PC-9 (cell line): ENCODE measurements around the gene JAML. TPM values are rescaled to one million over a fixed set of nuclear protein-coding genes. Genes with fewer than 3 reads are reported as not detected.

Source experiments
- BruUV-seq: library from RNA; stranded (reverse); fragments of 400-500 nt; replicated peaks from 2 replicates; lab custom pipeline; 2021; lab: Mats Ljungman, UMichigan
- CTCF ChIA-PET: fragments of 300-600 bp; sonication (Branson Sonifier 250); formaldehyde crosslinking; loops from one replicate; lab custom pipeline; 2022; ENCODE audit warnings: antibody characterized with exemption; lab: Charles Lee
- POLR2A ChIA-PET: fragments of 300-600 bp; sonication (Branson Sonifier 250); formaldehyde crosslinking; loops from one replicate; lab custom pipeline; 2022; ENCODE audit warnings: antibody characterized with exemption; ENCODE audit not compliant: unreplicated experiment; lab: Charles Lee
- DNase-seq, 2 experiments: peaks; one replicate each; pipeline versions ENCODE4 v3.0.0 to v3.0.0-alpha.2; 2015 to 2022; ENCODE audit warnings: mixed read lengths in 1 of 2
- H2AFZ ChIP-seq: fragments of 200-600 bp; sonication (generic); 2 replicates; pipeline ENCODE4 v1.8.1; 2017; ENCODE audit warnings: antibody characterized with exemption
- H3F3A ChIP-seq: fragments of 200-600 bp; sonication (generic); 2 replicates; pipeline ENCODE4 v1.8.1; 2017; ENCODE audit warnings: antibody characterized with exemption, mild to moderate bottlenecking, low read depth; ENCODE audit not compliant: insufficient read depth
- H3K27ac ChIP-seq: fragments of 200-600 bp; sonication (generic); 2 replicates; pipeline ENCODE4 v1.6.1; 2016; ENCODE audit warnings: mixed run types
- H3K27me3 ChIP-seq: fragments of 200-600 bp; sonication (generic); 2 replicates; pipeline ENCODE4 v1.6.1; 2016; ENCODE audit warnings: low read depth, mixed run types; ENCODE audit not compliant: insufficient read depth
- H3K36me3 ChIP-seq: fragments of 200-600 bp; sonication (generic); 2 replicates; pipeline ENCODE4 v1.6.1; 2016; ENCODE audit warnings: low read depth, mixed run types
- H3K4me1 ChIP-seq: fragments of 200-600 bp; sonication (generic); replicated peaks from 2 replicates; pipeline ENCODE4 v1.6.1; 2016; ENCODE audit warnings: mixed run types; ENCODE audit not compliant: insufficient read depth
- H3K4me2 ChIP-seq: fragments of 200-600 bp; sonication (generic); 2 replicates; pipeline ENCODE4 v1.6.1; 2017; ENCODE audit warnings: mixed run types
- H3K4me3 ChIP-seq: fragments of 200-600 bp; sonication (generic); 2 replicates; pipeline ENCODE4 v1.6.1; 2016; ENCODE audit warnings: mixed run types
- H3K79me2 ChIP-seq: fragments of 200-600 bp; sonication (generic); 2 replicates; pipeline ENCODE4 v1.6.1; 2017; ENCODE audit warnings: low read depth, mixed run types
- H3K9me2 ChIP-seq: fragments of 200-600 bp; sonication (generic); 2 replicates; pipeline ENCODE4 v1.8.1; 2017; ENCODE audit warnings: mild to moderate bottlenecking; ENCODE audit not compliant: insufficient read depth
- H3K9me3 ChIP-seq: fragments of 200-600 bp; sonication (generic); 2 replicates; pipeline ENCODE4 v1.8.1; 2016; ENCODE audit warnings: low read depth; ENCODE audit not compliant: insufficient read depth
- H4K20me1 ChIP-seq: fragments of 200-600 bp; sonication (generic); 2 replicates; pipeline ENCODE4 v1.8.1; 2017; ENCODE audit not compliant: insufficient read depth
- EZH2 ChIP-seq: fragments of 200-600 bp; sonication (generic); IDR thresholded peaks from 2 replicates; pipeline ENCODE4 v1.8.0; 2017; ENCODE audit warnings: antibody characterized with exemption, low read depth
- intact Hi-C: fragments of 100-400 bp; cut with micrococcal nuclease; formaldehyde crosslinking; loops from one replicate; pipeline ENCODE4 v1.10.0; 2022; ENCODE audit not compliant: unreplicated experiment
- total RNA-seq: library from RNA; stranded (reverse); gene quantifications from 2 replicates; pipeline ENCODE4 v1.2.3, GENCODE V29; 2021
- TF ChIP-seq, protein P1 (sequence below): fragments of 200-600 bp; sonication (generic); conservative IDR thresholded peaks from 2 replicates; pipeline ENCODE4 v1.6.1; 2017; ENCODE audit warnings: mixed run types, antibody characterized with exemption, mild to moderate bottlenecking, moderate library complexity

Gene JAML
- total RNA-seq, 1 experiment from 2014 or later = not detected

DNA sequence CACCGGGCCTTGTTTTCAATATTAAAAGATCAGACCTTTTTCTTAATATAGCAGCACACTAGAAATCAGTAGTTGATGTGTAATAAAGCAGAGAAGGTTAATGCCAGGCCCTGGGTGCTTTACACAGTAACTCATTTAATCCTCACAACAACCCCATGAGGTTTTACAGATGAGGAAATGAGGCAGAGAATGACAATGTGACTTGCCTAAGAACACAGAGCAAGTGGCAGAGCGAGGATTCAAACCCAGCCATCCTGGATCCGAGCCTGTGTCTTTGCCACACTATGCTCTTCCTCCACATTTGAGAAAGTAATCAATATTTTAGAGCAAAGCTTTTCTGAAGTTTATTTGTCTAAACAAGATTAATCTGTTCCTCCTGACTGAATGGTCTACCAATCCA, 7.2 kb downstream of the JAML start:
- Histone ChIP-seq H3K79me2 (no peaks in the 10 kb centered on the region), H3K27ac (no peak overlapping the region), H3K4me1 (peaks cover 11% of the 10 kb centered on the region), H2AFZ (no peak overlapping the region), H3K9me3 (no peaks in the 10 kb centered on the region), H3F3A (0 out of 2 replicates have a peak, but pooled peaks cover 1% of the 10 kb centered on the region), H3K4me2 (no peak overlapping the region), H3K4me3 (no peak overlapping the region), H3K9me2 (no peaks in the 10 kb centered on the region), H3K27me3 (no peaks in the 10 kb centered on the region), H3K36me3 (no peaks in the 10 kb centered on the region), H4K20me1 (no peaks in the 10 kb centered on the region)
- POLR2A ChIA-PET = no interaction called here
- intact Hi-C loops = no loop called here
- TF ChIP-seq, protein P1, sequence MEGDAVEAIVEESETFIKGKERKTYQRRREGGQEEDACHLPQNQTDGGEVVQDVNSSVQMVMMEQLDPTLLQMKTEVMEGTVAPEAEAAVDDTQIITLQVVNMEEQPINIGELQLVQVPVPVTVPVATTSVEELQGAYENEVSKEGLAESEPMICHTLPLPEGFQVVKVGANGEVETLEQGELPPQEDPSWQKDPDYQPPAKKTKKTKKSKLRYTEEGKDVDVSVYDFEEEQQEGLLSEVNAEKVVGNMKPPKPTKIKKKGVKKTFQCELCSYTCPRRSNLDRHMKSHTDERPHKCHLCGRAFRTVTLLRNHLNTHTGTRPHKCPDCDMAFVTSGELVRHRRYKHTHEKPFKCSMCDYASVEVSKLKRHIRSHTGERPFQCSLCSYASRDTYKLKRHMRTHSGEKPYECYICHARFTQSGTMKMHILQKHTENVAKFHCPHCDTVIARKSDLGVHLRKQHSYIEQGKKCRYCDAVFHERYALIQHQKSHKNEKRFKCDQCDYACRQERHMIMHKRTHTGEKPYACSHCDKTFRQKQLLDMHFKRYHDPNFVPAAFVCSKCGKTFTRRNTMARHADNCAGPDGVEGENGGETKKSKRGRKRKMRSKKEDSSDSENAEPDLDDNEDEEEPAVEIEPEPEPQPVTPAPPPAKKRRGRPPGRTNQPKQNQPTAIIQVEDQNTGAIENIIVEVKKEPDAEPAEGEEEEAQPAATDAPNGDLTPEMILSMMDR = no peak
- TF ChIP-seq EZH2 = no peak
- BruUV-seq = no TSS peak
- CTCF ChIA-PET = no interaction called here
- DNase-seq = no peak

DNA sequence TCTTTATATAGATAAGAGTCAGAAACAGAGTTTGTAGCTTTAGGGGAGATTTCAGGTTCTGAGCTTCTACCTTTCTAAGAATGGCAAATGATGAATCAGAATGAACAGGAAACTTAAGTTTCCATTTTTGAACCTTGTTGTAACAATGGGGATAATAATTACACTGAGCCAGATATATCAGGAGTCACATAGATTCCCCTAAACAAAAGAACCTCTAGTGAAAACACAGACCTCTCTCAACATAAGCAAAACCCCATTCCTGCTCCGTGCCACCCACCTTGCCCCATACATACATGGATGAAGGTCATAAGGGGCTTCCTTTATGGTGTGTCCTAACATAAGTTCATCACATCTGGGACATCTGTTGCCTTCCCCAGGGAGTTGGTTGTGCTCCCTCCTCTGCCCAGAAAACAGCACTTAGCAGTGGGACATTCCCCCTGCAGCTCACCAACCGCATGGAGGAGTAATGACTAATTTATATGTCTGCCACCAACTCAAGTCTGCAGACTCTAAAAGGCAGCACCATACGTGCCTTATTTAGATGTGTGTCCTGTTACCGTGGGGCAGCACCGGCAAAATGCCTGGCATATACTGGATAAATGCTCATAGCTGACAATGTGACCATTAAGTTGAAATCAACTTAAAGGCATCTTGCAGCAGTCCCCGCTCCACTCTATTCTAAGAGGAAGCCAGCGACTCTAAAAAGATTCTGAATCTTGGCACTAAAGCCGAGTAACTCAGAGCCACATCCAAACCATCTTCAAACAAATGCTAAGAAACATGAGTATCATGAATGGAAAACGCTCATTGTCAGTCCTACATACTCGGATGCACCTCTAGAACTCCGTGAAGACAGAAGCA, 8.0 kb downstream of the JAML start:
- H3K36me3 ChIP-seq = no peaks in the 10 kb centered on the region
- peaks cover 18% of the 10 kb centered on the region for H3K4me1 ChIP-seq
- intact Hi-C loops = no loop called here
- POLR2A ChIA-PET = interaction anchor here (0.6 kb wide), 1 partner anchor 67 kb away, joined by 4 read pairs; no protein-coding TSS in a partner anchor
- CTCF ChIA-PET = no interaction called here
- no peaks in the 10 kb centered on the region for H3K27me3 ChIP-seq
- H3K9me2 ChIP-seq = no peaks in the 10 kb centered on the region
- no peaks in the 10 kb centered on the region for H3K79me2 ChIP-seq
- no peak overlapping the region for H3K27ac ChIP-seq
- no peaks in the 10 kb centered on the region for H3K9me3 ChIP-seq
- no peak overlapping the region for H3K4me3 ChIP-seq
- DNase-seq = no peak
- 0 out of 2 replicates have a peak, but pooled peaks cover 7% of the 10 kb centered on the region for H3F3A ChIP-seq
- H4K20me1 ChIP-seq = no peaks in the 10 kb centered on the region
- H3K4me2 ChIP-seq = no peak overlapping the region
- BruUV-seq = no TSS peak
- H2AFZ ChIP-seq = no peak overlapping the region
- TF ChIP-seq EZH2 = no peak
- TF ChIP-seq, protein P1 = no peak

DNA sequence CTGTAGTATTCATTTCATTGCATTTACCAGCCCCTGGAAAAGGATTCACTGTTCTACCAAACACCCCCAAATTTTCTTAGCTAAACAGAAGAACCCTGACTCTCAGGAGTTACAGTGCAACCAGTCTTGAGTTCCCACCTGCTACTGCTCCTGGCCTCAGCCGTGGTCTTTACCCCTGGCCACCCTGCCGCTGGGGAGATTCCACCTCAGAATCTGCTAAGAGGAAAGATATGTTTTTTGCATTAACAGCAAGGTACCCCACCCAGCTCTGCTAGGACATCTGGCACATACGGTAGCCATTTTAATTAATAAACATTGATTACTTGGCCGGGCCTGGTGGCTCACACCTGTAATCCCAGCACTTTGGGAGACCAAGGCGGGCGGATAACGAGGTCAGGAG, 9.0 kb downstream of the JAML start:
- Histone ChIP-seq H3K79me2 (no peaks in the 10 kb centered on the region), H3K4me1 (peaks cover 22% of the 10 kb centered on the region), H3K27ac (no peak overlapping the region), H3K9me2 (no peaks in the 10 kb centered on the region), H2AFZ (no peak overlapping the region), H3K36me3 (no peaks in the 10 kb centered on the region), H3K27me3 (no peaks in the 10 kb centered on the region), H3K9me3 (no peaks in the 10 kb centered on the region), H4K20me1 (no peaks in the 10 kb centered on the region), H3K4me3 (no peak overlapping the region), H3K4me2 (no peak overlapping the region), H3F3A (0 out of 2 replicates have a peak, but pooled peaks cover 7% of the 10 kb centered on the region)
- TF ChIP-seq, protein P1 = no peak
- TF ChIP-seq EZH2 = no peak
- intact Hi-C loops = no loop called here
- no TSS peak for BruUV-seq
- DNase-seq = no peak
- POLR2A ChIA-PET = no interaction called here
- CTCF ChIA-PET = interaction anchor here (0.6 kb wide), 1 partner anchor 17 kb away, joined by 3 read pairs; no protein-coding TSS in a partner anchor
